Measurements from ENCODE around the gene GPR62. TPM values are rescaled to one million over a fixed set of nuclear protein-coding genes. Genes with fewer than 3 reads are reported as not detected.

The GPR62 gene
- total and polyA plus RNA-seq, 7 donors = 0.03 to 1.1 (median 0.71) TPM; not detected in 4

GRCh38 chr3:51958603-51959521 is 3.7 kb downstream of the GPR62 start:
- Histone ChIP-seq H3K9me3 (no peaks in the 10 kb centered on the region), H3K36me3 (peaks cover 0 to 35% (median 9%) of the 10 kb centered on the region in 4 donors), H3K4me1 (peaks cover 0 to 30% (median 15%) of the 10 kb centered on the region in 4 donors), H3K4me3 (no peak overlapping the region), H3K27ac (no peak overlapping the region), H3K27me3 (no peaks in the 10 kb centered on the region)
- no peak for DNase-seq
- TF ChIP-seq, protein P1, sequence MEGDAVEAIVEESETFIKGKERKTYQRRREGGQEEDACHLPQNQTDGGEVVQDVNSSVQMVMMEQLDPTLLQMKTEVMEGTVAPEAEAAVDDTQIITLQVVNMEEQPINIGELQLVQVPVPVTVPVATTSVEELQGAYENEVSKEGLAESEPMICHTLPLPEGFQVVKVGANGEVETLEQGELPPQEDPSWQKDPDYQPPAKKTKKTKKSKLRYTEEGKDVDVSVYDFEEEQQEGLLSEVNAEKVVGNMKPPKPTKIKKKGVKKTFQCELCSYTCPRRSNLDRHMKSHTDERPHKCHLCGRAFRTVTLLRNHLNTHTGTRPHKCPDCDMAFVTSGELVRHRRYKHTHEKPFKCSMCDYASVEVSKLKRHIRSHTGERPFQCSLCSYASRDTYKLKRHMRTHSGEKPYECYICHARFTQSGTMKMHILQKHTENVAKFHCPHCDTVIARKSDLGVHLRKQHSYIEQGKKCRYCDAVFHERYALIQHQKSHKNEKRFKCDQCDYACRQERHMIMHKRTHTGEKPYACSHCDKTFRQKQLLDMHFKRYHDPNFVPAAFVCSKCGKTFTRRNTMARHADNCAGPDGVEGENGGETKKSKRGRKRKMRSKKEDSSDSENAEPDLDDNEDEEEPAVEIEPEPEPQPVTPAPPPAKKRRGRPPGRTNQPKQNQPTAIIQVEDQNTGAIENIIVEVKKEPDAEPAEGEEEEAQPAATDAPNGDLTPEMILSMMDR (IDR thresholded peaks at IDR 0.05) = no peak
- TF ChIP-seq EP300 (IDR thresholded peaks at IDR 0.05) = no peak
- no peak for TF ChIP-seq POLR2AphosphoS5 (IDR thresholded peaks at IDR 0.05)
- TF ChIP-seq POLR2A (IDR thresholded peaks at IDR 0.05) = no peak
- 94 to 95% methylated on average over 20 of the region's 20 CpGs for WGBS, 2 donors
- intact Hi-C loops (cut with DNase I) = no loop called here

DNA sequence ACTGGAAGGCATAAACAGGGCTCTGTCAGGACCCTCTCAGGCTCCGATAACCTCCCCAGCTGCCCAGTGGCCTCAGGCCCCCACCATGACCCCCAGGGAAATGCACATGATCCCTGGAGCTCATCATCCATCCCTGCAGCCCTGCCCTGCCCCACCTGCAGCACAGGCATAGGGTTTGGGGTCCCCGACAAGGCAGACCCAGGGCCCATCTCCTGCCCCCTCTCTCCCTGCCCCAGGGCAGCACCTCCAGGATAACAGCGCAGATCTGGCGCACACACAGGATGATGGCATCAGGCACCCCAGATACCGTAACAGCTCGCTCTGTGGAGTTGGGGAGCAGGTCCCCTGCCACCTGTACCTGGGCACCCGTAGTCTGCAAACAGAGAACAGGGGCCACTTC is 4.5 kb downstream of the GPR62 start:
- Histone ChIP-seq H3K4me1 (peaks cover 0 to 38% (median 22%) of the 10 kb centered on the region in 4 donors), H3K36me3 (peaks cover 0 to 35% (median 9%) of the 10 kb centered on the region in 4 donors), H3K27ac (no peak overlapping the region), H3K4me3 (no peak overlapping the region), H3K27me3 (no peaks in the 10 kb centered on the region), H3K9me3 (no peaks in the 10 kb centered on the region)
- TF ChIP-seq, protein P1 (IDR thresholded peaks at IDR 0.05) = no peak
- TF ChIP-seq POLR2A (IDR thresholded peaks at IDR 0.05) (no peak), POLR2AphosphoS5 (IDR thresholded peaks at IDR 0.05) (no peak), EP300 (IDR thresholded peaks at IDR 0.05) (no peak)
- no peak for DNase-seq
- intact Hi-C loops (cut with DNase I) = loop anchor here (10.0 kb wide), 1 partner anchor 565 kb away; the partner anchor contains the start of gene RBM15B
- WGBS, 2 donors = 95 to 97% methylated on average over 7 of the region's 7 CpGs

DNA sequence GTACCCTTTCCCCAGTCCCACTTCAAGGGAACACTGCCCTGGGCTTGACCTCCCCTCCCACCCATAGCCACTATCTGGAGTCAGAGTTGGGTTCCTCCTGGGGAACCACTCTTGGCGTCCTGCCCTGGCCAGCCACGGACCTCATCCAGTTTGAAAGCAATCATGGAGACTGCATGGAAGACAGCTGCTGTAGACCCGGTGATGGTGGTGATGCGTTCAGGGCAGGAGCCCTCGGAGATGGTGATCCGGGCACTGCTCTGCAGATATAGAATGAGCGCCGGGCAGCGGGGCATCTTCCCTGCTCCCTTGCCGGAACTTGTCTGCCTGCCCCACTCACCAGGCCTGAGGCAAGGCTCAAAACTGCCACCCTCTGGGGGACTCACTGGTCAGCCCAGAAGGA is 5.2 kb downstream of the GPR62 start:
- no peaks in the 10 kb centered on the region for H3K27me3 ChIP-seq
- 89 to 95% methylated on average over 10 of the region's 10 CpGs for WGBS, 2 donors
- H3K4me1 ChIP-seq = peaks cover 0 to 41% (median 28%) of the 10 kb centered on the region in 4 donors
- DNase-seq = no peak
- no peak for TF ChIP-seq POLR2AphosphoS5 (IDR thresholded peaks at IDR 0.05)
- TF ChIP-seq, protein P1 (IDR thresholded peaks at IDR 0.05) = no peak
- no peak for TF ChIP-seq POLR2A (IDR thresholded peaks at IDR 0.05)
- TF ChIP-seq EP300 (IDR thresholded peaks at IDR 0.05) = no peak
- peaks cover 0 to 35% (median 9%) of the 10 kb centered on the region in 4 donors for H3K36me3 ChIP-seq
- H3K9me3 ChIP-seq = no peaks in the 10 kb centered on the region
- no peak overlapping the region for H3K4me3 ChIP-seq
- intact Hi-C loops (cut with DNase I) = loop anchor here (10.0 kb wide), 1 partner anchor 566 kb away; the partner anchor contains the start of gene RBM15B
- H3K27ac ChIP-seq = no peak overlapping the region

GRCh38 chr3:51961011-51961410 is 5.8 kb downstream of the GPR62 start:
- TF ChIP-seq POLR2A (IDR thresholded peaks at IDR 0.05) (no peak), EP300 (IDR thresholded peaks at IDR 0.05) (no peak), POLR2AphosphoS5 (IDR thresholded peaks at IDR 0.05) (no peak)
- TF ChIP-seq, protein P1 (IDR thresholded peaks at IDR 0.05) = no peak
- intact Hi-C loops (cut with DNase I) = loop anchor here (10.0 kb wide), 1 partner anchor 566 kb away; the partner anchor contains the start of gene RBM15B
- no peak for DNase-seq
- H3K27me3 ChIP-seq = no peaks in the 10 kb centered on the region
- 92 to 94% methylated on average over 18 of the region's 18 CpGs for WGBS, 2 donors
- H3K27ac ChIP-seq = no peak overlapping the region
- peaks cover 0 to 35% (median 9%) of the 10 kb centered on the region in 4 donors for H3K36me3 ChIP-seq
- H3K9me3 ChIP-seq = no peaks in the 10 kb centered on the region
- H3K4me1 ChIP-seq = peaks cover 0 to 43% (median 28%) of the 10 kb centered on the region in 4 donors
- no peak overlapping the region for H3K4me3 ChIP-seq

Measured in sigmoid colon (tissue), 7 donors.